ENCODE results near the gene TARDBP. TPM values are rescaled to one million over a fixed set of nuclear protein-coding genes. Genes with fewer than 3 reads are reported as not detected.
"Not testable (repeated sequence)": the region's sequence is repeated elsewhere in the genome, so short reads cannot be mapped to it uniquely, and the experiment has no call there.

Gene TARDBP
- total and polyA plus RNA-seq, 7 donors = 91.8 to 387 (median 132) TPM

DNA sequence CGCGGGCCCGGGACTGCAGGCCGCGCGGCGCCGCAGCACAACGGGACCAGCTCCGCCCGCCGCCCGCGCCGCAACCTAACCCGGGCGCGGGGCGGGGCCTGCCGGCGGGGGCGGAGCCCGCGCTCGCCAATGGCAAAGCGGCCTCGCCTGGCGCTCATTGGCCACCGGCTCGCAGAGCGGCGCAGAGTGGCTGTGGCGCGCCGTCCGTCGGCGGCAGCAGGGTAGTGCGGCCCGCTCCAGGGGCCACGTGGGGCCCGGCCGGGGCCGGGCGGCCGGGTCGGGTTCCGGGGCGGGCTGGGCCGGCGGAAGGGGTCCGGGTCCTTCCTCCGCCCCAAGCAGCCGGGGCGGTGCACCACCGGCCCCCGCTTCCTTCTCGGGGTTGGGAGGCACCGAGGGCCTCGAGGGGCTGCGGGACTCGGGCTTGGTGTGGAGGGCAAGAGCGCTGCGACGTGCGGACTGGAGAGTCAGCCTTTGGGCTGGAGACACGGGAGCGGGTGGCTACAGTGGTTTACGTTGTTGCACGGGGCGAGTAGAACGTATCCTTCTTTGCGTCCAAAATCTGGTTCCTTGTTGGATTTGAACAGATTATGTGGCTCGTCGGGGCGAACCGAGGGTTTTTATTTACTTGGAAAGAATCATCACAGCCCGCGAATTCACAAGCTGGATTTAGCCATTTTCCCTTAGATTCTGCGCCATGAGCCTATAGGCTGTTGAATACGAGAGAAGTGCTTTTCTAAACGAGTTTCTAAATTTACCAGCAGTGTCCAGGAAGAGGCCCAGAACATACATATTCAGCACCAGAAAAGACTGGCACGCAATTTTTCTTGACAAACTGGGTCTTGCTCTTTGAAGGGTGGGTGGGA is 47.7 kb downstream of the TARDBP start, which contains the start of gene SRM:
Gene SRM (minus strand): TSS at position 51 of the 863 bp plus-strand sequence. CDS start 75 bp downstream, outside the sequence.
- Histone ChIP-seq H3K27ac (peak within 1 kb of the TSS; percentile 88), H3K9me3 (no peaks in the 10 kb centered on the region), H3K4me1 (peaks cover 17% of the 10 kb centered on the region), H3K4me3 (peak within 1 kb of the TSS; percentile 98), H3K27me3 (ENCODE audit: insufficient read depth in 3 of 3, low read length in 2 of 3) (no peaks in the 10 kb centered on the region), H3K36me3 (ENCODE audit: insufficient read depth in 1 of 2, low read depth in 1 of 2) (peaks cover 9 to 46% of the 10 kb centered on the region in 2 donors)
- intact Hi-C loops (cut with DNase I) = loop anchor here in 1 of 2 donors (1.0 kb wide), 1 partner anchor 21 kb away; no protein-coding TSS in a partner anchor
- TF ChIP-seq, protein P1, sequence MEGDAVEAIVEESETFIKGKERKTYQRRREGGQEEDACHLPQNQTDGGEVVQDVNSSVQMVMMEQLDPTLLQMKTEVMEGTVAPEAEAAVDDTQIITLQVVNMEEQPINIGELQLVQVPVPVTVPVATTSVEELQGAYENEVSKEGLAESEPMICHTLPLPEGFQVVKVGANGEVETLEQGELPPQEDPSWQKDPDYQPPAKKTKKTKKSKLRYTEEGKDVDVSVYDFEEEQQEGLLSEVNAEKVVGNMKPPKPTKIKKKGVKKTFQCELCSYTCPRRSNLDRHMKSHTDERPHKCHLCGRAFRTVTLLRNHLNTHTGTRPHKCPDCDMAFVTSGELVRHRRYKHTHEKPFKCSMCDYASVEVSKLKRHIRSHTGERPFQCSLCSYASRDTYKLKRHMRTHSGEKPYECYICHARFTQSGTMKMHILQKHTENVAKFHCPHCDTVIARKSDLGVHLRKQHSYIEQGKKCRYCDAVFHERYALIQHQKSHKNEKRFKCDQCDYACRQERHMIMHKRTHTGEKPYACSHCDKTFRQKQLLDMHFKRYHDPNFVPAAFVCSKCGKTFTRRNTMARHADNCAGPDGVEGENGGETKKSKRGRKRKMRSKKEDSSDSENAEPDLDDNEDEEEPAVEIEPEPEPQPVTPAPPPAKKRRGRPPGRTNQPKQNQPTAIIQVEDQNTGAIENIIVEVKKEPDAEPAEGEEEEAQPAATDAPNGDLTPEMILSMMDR (IDR thresholded peaks at IDR 0.05) = peak; percentile 69
- WGBS, 3 donors = 1% methylated on average over 65 to 83 of the region's 83 CpGs
- ATAC-seq (peak; percentile 98 to 100 (median 99)), DNase-seq (peak; percentile 93 to 96)

DNA sequence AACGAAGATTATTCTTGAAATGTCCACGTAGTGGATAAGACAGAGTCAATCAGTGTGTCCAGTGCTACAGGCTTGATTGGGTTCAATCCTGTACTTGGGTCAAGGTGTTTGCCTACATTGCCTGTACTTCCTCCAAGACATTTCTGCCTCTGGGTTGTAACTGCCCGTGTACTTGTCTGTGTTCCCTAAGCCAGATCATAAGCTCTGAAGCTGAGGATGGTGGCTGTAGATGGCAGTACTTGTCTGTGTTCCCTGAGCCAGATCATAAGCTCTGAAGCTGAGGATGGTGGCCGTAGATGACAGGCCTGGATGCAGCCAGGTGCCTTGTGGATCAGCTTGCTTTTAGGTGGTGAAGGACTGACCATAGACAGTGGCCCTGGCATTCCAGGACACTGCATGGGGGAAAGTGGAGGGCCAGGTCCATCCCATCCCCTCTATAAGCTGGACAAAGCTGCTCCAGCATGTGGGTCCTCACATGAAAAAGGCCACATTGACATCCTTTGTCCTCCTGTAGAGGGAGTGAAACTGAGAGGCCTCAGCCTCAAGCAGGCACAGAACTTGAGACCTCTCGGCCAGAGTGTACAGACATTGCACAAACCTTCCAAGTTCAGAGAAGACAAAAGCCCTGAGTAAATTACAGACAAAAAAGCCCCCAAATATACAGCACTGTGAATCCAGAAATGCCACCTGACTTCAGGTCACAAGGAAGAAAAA is 49.4 kb downstream of the TARDBP start:
- no peak overlapping the region for H3K4me3 ChIP-seq
- H3K4me1 ChIP-seq = peaks cover 17% of the 10 kb centered on the region
- peaks cover 11 to 49% of the 10 kb centered on the region in 2 donors for H3K36me3 ChIP-seq (ENCODE audit: insufficient read depth in 1 of 2, low read depth in 1 of 2)
- intact Hi-C loops (cut with DNase I) = no loop called here
- WGBS, 3 donors = 66 to 78% (median 67%) methylated on average over 5 of the region's 5 CpGs
- ATAC-seq (no peak), DNase-seq (peak in 1 of 2 donors; percentile 6)
- no peaks in the 10 kb centered on the region for H3K9me3 ChIP-seq
- H3K27me3 ChIP-seq (ENCODE audit: insufficient read depth in 3 of 3, low read length in 2 of 3) = no peaks in the 10 kb centered on the region
- TF ChIP-seq, protein P1 (IDR thresholded peaks at IDR 0.05) = no peak
- H3K27ac ChIP-seq = no peak overlapping the region

DNA sequence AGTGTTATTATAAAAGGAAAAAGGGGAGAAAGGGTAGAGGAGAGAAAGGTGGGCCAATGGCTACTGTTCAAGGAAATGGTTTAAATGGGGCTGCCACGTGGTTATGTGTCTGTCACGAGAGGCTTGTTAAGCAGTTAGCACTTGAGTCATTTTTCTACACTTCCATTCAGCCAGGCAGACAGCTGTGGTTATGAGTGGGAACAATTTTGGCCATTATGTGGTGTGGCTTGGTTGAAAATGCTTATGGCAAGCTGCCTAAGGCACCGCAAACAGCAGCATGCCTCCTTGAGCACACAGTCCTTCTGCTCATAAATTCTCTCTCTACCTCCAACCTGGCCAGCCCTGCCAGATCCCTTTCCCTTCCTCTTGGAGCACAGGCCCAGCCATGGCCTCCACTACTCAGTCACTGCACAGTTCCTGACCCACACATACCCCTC is 50.5 kb downstream of the TARDBP start:
- Histone ChIP-seq H3K4me3 (no peak overlapping the region), H3K27me3 (ENCODE audit: insufficient read depth in 3 of 3, low read length in 2 of 3) (no peaks in the 10 kb centered on the region), H3K4me1 (peaks cover 17% of the 10 kb centered on the region), H3K36me3 (ENCODE audit: insufficient read depth in 1 of 2, low read depth in 1 of 2) (peaks cover 11 to 52% of the 10 kb centered on the region in 2 donors), H3K9me3 (no peaks in the 10 kb centered on the region), H3K27ac (no peak overlapping the region)
- peak in 1 of 2 donors; percentile 14 for DNase-seq
- TF ChIP-seq, protein P1 (IDR thresholded peaks at IDR 0.05) = no peak
- ATAC-seq = no peak
- WGBS, 3 donors = 45 to 56% (median 54%) methylated on average over 3 of the region's 3 CpGs
- intact Hi-C loops (cut with DNase I) = no loop called here

DNA sequence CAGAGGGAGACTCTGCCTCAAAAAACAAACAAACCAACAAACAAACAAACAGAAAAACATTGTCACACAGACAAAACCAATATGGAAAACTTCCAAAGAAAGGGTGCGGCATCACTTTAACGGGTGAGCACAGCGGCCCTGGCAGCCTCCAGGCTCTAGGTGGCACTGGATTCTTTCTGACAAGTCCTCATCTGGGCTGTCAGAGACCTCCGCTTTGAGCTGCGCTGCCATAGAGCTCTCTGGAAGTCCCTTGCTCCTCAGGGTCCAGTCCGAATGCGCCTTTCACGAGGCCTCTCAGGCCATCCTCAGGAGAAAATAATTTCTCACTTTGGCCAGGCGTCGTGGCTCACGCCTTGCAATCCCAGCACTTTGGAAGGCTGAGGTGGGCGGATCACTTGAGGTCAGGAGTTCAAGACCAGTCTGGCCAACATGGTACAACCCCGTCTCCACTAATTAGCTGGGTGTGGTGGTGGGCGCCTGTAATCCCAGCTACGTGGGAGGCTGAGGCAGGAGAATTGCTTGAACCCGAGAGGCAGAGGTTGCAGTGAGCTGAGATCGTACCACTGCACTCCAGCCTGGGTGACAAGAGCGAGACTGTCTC is 51.6 kb downstream of the TARDBP start:
- H3K4me3 ChIP-seq; H3K9me3 ChIP-seq; intact Hi-C loops (cut with DNase I); DNase-seq; ATAC-seq; H3K27me3 ChIP-seq (ENCODE audit: insufficient read depth in 3 of 3, low read length in 2 of 3); H3K27ac ChIP-seq: not testable (repeated sequence)
- WGBS, 3 donors = 84 to 89% (median 88%) methylated on average over 17 to 18 of the region's 18 CpGs
- Histone ChIP-seq H3K4me1 (peaks cover 10% of the 10 kb centered on the region), H3K36me3 (ENCODE audit: insufficient read depth in 1 of 2, low read depth in 1 of 2) (peaks cover 11 to 53% of the 10 kb centered on the region in 2 donors)
